ENCODE measurements around the gene CLEC4D.

DNA sequence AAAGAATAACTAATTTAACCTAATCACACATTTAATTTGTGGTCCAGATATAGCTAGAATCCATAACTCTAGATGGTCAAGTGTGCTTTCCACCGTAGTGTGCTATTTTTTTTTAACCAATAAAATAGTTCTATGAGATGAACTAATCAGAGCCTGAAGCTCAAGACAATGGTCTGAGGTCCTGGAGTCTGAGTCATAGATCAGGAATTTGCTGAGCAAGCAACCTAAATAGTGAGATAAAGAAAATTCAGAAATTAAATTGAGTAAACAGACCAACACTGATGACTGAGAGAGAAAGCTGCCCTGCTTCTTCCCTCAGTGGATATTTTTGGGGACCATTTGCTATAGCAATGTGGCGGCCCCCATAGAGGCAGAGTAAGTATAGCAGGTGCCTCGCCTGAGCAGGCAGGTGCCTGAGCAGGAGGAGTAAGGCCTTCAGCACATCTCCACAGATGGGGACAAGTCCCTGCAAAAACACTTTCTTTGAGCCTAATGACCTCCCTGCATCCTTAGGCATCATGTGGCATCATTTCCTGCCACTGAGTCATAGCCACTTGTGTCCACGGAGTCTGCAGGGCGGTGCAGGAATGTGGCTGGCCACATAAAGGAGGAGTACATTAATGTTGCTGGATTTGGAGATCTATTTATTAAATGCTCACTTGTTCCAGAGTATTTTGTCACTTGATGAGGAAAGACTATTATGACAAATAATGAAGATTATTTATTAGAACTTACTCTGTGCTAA is 41.3 kb downstream of the CLEC4D start:
- TF ChIP-seq, protein P1, sequence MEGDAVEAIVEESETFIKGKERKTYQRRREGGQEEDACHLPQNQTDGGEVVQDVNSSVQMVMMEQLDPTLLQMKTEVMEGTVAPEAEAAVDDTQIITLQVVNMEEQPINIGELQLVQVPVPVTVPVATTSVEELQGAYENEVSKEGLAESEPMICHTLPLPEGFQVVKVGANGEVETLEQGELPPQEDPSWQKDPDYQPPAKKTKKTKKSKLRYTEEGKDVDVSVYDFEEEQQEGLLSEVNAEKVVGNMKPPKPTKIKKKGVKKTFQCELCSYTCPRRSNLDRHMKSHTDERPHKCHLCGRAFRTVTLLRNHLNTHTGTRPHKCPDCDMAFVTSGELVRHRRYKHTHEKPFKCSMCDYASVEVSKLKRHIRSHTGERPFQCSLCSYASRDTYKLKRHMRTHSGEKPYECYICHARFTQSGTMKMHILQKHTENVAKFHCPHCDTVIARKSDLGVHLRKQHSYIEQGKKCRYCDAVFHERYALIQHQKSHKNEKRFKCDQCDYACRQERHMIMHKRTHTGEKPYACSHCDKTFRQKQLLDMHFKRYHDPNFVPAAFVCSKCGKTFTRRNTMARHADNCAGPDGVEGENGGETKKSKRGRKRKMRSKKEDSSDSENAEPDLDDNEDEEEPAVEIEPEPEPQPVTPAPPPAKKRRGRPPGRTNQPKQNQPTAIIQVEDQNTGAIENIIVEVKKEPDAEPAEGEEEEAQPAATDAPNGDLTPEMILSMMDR (IDR thresholded peaks at IDR 0.05; ENCODE audit: low read depth, low read length, poor library complexity, severe bottlenecking) = no peak
- TF ChIP-seq EZH2phosphoT487 (IDR thresholded peaks at IDR 0.05; ENCODE audit: borderline replicate concordance, low read length) = no peak
